Measurements from ENCODE around the gene GSE1.

Gene GSE1

GRCh38 chr16:85573696-85574641 is 39.2 kb upstream of the GSE1 start:
- DNase-seq (ENCODE audit: low read depth in 1 of 2, low spot score in 1 of 2) = no peak

- no peak for DNase-seq (ENCODE audit: low read depth in 1 of 2, low spot score in 1 of 2)
Observed at GRCh38 chr16:85574672-85575475, 38.2 kb upstream of the GSE1 start.

DNA sequence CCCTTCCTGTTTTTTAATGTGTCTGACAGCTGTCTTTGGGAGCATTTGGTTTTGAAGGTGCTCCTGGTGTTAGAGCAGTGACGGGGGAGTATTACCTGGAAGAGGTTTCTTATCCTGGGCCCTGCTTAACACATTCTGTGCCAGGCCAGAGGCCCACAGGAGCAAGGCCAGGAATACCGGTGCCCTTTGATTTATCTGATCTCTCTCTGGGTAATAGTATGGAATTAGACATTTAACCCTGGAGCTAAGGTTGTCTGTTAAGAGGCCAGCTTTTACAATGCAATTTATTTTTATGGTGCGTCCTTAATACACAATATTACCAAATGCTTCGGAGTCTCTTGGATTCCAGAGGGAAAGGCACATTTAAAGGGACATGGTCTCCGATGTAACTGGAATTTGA is 37.2 kb upstream of the GSE1 start:
- DNase-seq (ENCODE audit: low read depth in 1 of 2, low spot score in 1 of 2) = no peak

- DNase-seq (ENCODE audit: low read depth in 1 of 2, low spot score in 1 of 2) = no peak
Observed at GRCh38 chr16:85576944-85577343, 36.2 kb upstream of the GSE1 start.

DNA sequence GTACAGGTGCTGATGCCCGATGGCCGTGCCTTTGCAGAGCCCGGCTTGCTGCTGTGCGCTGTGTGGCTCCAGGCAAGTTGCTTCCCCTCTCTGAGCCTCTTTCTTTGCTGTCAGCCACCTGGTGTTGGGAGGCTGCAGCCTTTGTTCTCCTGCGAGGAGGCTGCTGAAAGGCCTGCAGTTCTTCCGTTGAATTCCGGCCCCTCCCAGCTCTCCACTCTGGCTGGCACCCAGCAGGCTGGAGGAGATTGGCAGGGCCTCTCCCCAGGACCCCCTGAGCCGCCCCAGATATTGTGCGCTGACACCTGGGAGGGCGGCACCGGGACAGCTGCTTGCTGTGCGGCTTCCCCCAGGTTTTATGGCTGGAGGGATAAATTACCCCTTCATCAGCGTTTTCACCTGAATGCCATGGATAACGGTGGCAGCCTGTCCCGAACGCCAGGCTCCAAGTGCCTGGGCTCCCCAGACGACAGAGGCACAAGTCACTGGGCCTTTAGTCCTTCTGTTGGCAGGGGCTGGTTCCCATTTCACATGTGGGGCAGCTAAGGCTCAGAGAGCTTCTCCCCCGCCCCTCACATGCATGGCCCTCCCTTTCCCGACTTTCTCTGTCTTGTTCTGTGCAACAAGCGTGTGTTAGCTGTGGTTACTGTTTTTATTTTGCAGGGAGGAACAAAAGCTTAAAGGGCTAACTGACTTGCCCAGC is 35.1 kb upstream of the GSE1 start:
- DNase-seq (ENCODE audit: low read depth in 1 of 2, low spot score in 1 of 2) = no peak

- no peak for DNase-seq (ENCODE audit: low read depth in 1 of 2, low spot score in 1 of 2)
Observed at GRCh38 chr16:85578599-85578948, 34.5 kb upstream of the GSE1 start.

DNA sequence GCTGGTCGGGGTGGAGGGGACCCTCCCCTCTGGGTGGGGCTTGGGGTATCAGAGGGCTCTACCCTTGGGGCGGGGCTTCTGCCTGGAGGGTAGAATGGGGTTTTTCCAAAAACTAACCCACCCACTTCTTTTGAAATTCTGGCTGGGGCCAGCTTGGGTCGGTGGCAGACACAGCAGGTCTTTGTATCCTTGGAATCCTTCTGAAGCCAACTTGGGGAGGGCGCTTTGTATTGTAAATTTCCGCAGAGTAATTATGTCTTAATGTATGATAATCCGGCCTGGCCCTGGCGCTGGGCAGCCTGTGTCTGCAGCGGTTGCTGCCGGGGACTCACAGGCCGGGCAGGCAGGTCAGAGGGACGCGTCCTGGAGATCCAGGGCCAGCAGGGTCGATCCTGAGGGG is 33.9 kb upstream of the GSE1 start:
- no peak for DNase-seq (ENCODE audit: low read depth in 1 of 2, low spot score in 1 of 2)

DNA sequence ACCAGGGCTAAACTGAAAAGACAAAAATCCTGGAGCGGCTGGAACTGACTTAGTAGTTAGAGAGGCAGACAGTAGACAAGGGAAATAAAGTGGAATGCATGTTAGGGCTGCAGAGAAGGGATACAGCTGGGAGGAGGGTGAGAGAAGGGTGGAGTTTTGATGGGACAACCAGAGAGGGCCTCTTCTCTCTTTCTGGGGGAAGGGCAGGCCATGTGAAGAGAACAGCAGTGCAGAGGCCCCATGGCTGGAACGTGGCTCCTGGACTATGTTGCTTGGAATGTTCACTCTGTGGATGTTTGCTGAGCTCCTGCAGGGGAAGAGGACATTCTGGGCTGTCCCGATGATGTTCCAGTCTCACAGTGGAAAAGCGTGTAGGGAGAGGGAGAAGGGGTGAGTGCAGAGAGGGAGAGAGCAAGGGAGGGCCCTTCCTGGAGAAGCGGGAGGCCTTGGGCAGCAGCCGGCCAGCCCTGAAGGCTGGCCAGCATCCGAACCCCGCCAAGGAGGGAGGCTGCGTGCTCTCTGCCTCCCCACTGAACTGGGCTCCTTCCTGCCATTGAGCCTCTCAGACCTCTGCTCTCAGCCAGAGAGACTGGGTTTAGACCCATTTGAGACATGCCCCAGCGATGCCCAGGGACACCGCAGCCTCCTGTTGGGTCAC is 33.1 kb upstream of the GSE1 start:
- no peak for DNase-seq (ENCODE audit: low read depth in 1 of 2, low spot score in 1 of 2)

- DNase-seq (ENCODE audit: low read depth in 1 of 2, low spot score in 1 of 2) = no peak
Observed at GRCh38 chr16:85580684-85581083, 32.4 kb upstream of the GSE1 start.

- no peak for DNase-seq (ENCODE audit: low read depth in 1 of 2, low spot score in 1 of 2)
Observed at GRCh38 chr16:85582229-85582991, 30.7 kb upstream of the GSE1 start.

DNA sequence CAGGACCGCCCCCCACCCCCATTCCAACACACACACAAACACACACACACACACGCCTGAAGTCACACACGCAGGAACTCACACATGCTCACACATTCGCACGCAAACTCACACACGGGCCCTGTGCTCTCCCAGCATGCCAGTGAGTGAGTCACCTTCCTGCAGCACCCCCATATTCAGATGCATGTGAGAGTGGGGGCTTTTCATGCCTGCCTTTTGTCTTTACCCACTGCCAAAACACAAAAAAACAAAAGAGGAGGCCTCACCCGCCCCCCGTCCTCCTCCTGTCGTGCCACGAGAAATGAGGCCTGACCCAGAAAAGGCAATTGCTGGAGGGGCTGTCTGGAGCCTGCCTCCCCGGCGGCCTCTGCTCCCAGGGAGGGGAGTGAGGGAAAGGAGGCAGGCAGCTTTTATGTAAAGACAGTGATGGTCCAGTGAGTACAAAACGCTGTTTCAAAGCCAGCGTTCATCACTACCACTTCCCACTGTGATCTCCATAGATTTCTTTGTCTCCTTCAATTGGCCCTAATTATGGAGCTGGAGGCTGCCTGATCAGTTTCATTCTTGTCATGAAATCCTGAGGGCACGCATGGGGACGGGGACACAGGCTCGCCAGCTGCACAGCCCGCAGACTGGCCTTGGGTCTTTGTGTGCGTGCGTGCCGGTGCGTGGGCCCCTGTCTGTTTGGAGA is 29.5 kb upstream of the GSE1 start:
- no peak for DNase-seq (ENCODE audit: low read depth in 1 of 2, low spot score in 1 of 2)

DNA sequence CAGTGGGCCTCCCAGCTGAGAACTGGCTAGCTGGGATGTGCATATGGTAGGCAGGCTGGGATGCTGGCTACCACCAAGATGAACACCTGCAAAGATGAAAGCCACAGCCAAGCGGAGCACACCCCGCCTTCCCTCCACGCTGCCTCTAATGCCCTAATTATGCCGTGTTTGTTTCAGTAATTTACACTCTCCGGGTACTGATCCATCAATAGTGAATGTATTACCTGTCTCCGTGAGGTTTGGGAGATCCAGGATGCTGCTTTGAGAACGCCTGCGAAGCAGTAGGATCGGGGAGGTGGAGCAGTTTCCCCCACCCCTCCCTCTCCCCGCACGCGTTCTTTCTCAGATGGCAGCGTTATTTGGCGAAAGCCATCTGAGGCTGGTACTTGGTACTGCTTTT is 28.9 kb upstream of the GSE1 start:
- no peak for DNase-seq (ENCODE audit: low read depth in 1 of 2, low spot score in 1 of 2)

- no peak for DNase-seq (ENCODE audit: low read depth in 1 of 2, low spot score in 1 of 2)
Observed at GRCh38 chr16:85584819-85585282, 28.3 kb upstream of the GSE1 start.

DNA sequence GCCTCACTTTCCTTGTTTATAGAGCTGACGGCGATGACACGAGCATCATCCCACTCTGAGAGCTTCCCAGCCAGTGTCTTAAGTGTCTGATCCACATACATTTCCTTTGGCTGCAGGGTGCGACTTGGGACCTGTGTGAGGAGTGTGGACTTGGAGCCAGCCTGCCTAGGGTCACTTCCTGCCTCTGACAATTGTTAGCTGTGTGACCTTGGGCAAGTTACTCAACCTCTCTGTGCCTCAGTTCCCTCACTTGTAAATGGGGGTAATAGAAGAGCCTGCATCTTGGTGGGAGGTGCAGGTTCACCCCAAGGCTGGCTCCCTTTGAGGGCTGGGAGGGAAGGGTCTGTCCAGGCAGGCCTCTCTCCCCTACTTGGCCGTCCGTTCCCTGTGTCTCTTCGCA is 27.4 kb upstream of the GSE1 start:
- DNase-seq (ENCODE audit: low read depth in 1 of 2, low spot score in 1 of 2) = no peak

GRCh38 chr16:85586380-85587104 is 26.6 kb upstream of the GSE1 start:
- DNase-seq (ENCODE audit: low read depth in 1 of 2, low spot score in 1 of 2) = no peak

- DNase-seq (ENCODE audit: low read depth in 1 of 2, low spot score in 1 of 2) = no peak
Observed at GRCh38 chr16:85587762-85588556, 25.2 kb upstream of the GSE1 start.

DNA sequence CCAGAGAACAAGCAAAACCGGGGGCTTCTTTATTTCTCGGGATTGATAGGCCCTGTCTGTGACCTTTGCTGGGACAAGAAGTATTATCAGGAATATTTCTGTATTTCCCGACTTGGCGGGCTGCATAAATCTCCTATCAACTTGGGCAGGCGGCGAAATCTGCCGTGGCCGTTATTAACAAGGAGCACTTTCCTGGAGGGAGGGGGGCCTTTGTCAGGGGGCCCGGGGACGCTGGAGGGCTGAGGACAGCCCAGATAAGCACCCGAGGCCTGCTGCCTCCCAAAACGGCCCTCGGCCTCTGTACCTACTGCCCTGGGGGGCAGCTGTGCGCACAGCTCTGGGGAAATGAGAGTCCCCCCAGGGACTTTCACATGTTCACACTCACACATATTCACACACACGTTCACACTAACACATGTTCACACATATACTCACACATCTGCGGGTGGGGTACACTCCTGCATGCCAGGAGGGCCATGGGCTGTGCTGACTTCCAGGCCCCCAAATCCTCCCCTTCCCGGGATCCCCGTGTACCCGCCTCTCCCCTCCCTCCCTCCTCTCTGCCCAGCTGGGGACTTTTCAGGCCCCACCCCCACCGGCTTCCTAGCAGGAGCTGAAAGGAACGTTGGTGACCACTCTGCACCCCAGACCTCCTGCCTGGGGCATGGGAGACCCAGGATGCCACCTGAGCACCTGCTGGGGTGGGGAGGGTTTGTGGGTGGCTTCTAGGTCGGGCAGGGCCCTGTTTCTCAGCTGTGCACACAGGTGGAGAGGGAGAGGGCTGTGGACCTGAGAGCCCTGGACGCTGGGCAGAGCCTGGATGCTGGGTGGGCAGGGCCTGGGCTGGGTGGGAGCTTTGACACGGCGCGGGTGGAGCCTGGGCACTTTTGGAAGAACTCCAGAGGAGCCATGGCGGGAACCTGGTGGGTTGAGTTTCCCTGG is 24.3 kb upstream of the GSE1 start:
- no peak for DNase-seq (ENCODE audit: low read depth in 1 of 2, low spot score in 1 of 2)
